H9 (cell line): ENCODE results near the gene MYO7B. TPM values are rescaled to one million over a fixed set of nuclear protein-coding genes. Genes with fewer than 3 reads are reported as not detected.

Source experiments
- DNase-seq: peaks from one replicate; pipeline ENCODE4 v3.0.0-alpha.2; 2017
- H2AFZ ChIP-seq: one replicate; pipeline ENCODE4 v1.6.1; 2013; ENCODE audit warnings: mild to moderate bottlenecking, low read length, control low read depth, moderate library complexity
- H2AK5ac ChIP-seq: 2 replicates; pipeline ENCODE4 v1.6.1; 2013; ENCODE audit warnings: low read length, control low read depth, mixed read lengths; ENCODE audit not compliant: insufficient read length
- H2BK120ac ChIP-seq: one replicate; pipeline ENCODE4 v1.6.1; 2013; ENCODE audit warnings: low read depth, mild to moderate bottlenecking, low read length, control low read depth, inconsistent platforms; ENCODE audit not compliant: poor library complexity, severe bottlenecking
- H2BK12ac ChIP-seq: 2 replicates; pipeline ENCODE4 v1.6.1; 2013; ENCODE audit warnings: low read length, control low read depth, mixed read lengths, low read depth; ENCODE audit not compliant: insufficient read length
- H2BK15ac ChIP-seq: 2 replicates; pipeline ENCODE4 v1.6.1; 2013; ENCODE audit warnings: low read depth, low read length, control low read depth
- H2BK20ac ChIP-seq: one replicate; pipeline ENCODE4 v1.6.1; 2013; ENCODE audit warnings: low read depth, mild to moderate bottlenecking, low read length, control low read depth, inconsistent platforms; ENCODE audit not compliant: poor library complexity, severe bottlenecking
- H2BK5ac ChIP-seq: 2 replicates; pipeline ENCODE4 v1.6.1; 2013; ENCODE audit warnings: low read length, control low read depth, mixed read lengths; ENCODE audit not compliant: insufficient read length
- H3K14ac ChIP-seq: 2 replicates; pipeline ENCODE4 v1.6.1; 2013; ENCODE audit warnings: low read length, control low read depth; ENCODE audit not compliant: insufficient read depth
- H3K18ac ChIP-seq: 2 replicates; pipeline ENCODE4 v1.6.1; 2013; ENCODE audit warnings: low read depth, mild to moderate bottlenecking, mixed read lengths, low read length, control low read depth; ENCODE audit not compliant: insufficient read length
- H3K23ac ChIP-seq: 2 replicates; pipeline ENCODE4 v1.6.1; 2013; ENCODE audit warnings: low read length, control low read depth, mixed read lengths, low read depth; ENCODE audit not compliant: insufficient read length
- H3K23me2 ChIP-seq: 2 replicates; pipeline ENCODE4 v1.6.1; 2013; ENCODE audit warnings: low read depth, mild to moderate bottlenecking, mixed read lengths, low read length, control low read depth; ENCODE audit not compliant: insufficient read length, poor library complexity, severe bottlenecking
- H3K27ac ChIP-seq: 2 replicates; pipeline ENCODE4 v1.5.1; 2013; ENCODE audit warnings: low read length, control low read depth, mixed read lengths, low read depth; ENCODE audit not compliant: insufficient read length
- H3K27me3 ChIP-seq: 2 replicates; pipeline ENCODE4 v1.6.1; 2013; ENCODE audit warnings: low read length, control low read depth, inconsistent platforms; ENCODE audit not compliant: insufficient read depth
- H3K4ac ChIP-seq: 2 replicates; pipeline ENCODE4 v1.6.1; 2013; ENCODE audit warnings: low read depth, mild to moderate bottlenecking, control low read depth, inconsistent platforms, low read length, moderate library complexity
- H3K4me1 ChIP-seq: 2 replicates; pipeline ENCODE4 v1.6.1; 2013; ENCODE audit warnings: low read length, control low read depth, inconsistent platforms; ENCODE audit not compliant: insufficient read depth
- H3K4me2 ChIP-seq: 2 replicates; pipeline ENCODE4 v1.6.1; 2013; ENCODE audit warnings: low read length, control low read depth, mixed read lengths; ENCODE audit not compliant: insufficient read length, insufficient read depth
- H3K56ac ChIP-seq: 2 replicates; pipeline ENCODE4 v1.6.1; 2013; ENCODE audit warnings: low read depth, mild to moderate bottlenecking, mixed read lengths, low read length, control low read depth; ENCODE audit not compliant: insufficient read length
- H3K79me1 ChIP-seq: 2 replicates; pipeline ENCODE4 v1.6.1; 2013; ENCODE audit warnings: low read depth, mild to moderate bottlenecking, moderate library complexity, low read length, control low read depth, inconsistent platforms; ENCODE audit not compliant: insufficient read depth, poor library complexity, severe bottlenecking
- H3K79me2 ChIP-seq: 2 replicates; pipeline ENCODE4 v1.6.1; 2013; ENCODE audit warnings: low read length, control low read depth, inconsistent platforms; ENCODE audit not compliant: insufficient read depth
- H3K9ac ChIP-seq: 2 replicates; pipeline ENCODE4 v1.6.1; 2013; ENCODE audit warnings: low read length, control low read depth, mixed read lengths; ENCODE audit not compliant: insufficient read length; ENCODE audit errors: extremely low read depth
- H3K9me3 ChIP-seq: one replicate; pipeline ENCODE4 v1.6.1; 2013; ENCODE audit warnings: low read depth, low read length, inconsistent platforms; ENCODE audit not compliant: control insufficient read depth
- H3T11ph ChIP-seq: one replicate; pipeline ENCODE4 v1.6.1; 2013; ENCODE audit warnings: mild to moderate bottlenecking, low read length, control low read depth, inconsistent platforms
- H4K20me1 ChIP-seq: one replicate; pipeline ENCODE4 v1.6.1; 2013; ENCODE audit not compliant: control insufficient read depth, insufficient read length, insufficient read depth
- H4K5ac ChIP-seq: 2 replicates; pipeline ENCODE4 v1.6.1; 2013; ENCODE audit warnings: low read depth, mild to moderate bottlenecking, mixed read lengths, low read length, control low read depth; ENCODE audit not compliant: insufficient read length
- H4K8ac ChIP-seq: replicated peaks from 2 replicates; pipeline ENCODE4 v1.6.1; 2013; ENCODE audit warnings: low read length, control low read depth, mixed read lengths, low read depth; ENCODE audit not compliant: insufficient read length
- H4K91ac ChIP-seq: 2 replicates; pipeline ENCODE4 v1.6.1; 2013; ENCODE audit warnings: low read depth, mild to moderate bottlenecking, moderate library complexity, mixed read lengths, low read length, control low read depth; ENCODE audit not compliant: insufficient read length
- H3K27ac Mint-ChIP-seq, 3 experiments: 2 replicates in 2 of 3; 3 replicates in 1 of 3; pipeline ENCODE4 v1.8.0; 2020 to 2021; ENCODE audit warnings: mixed read lengths in 3 of 3, mild to moderate bottlenecking in 1 of 3, moderate library complexity in 1 of 3
- H3K27me3 Mint-ChIP-seq: 2 replicates; pipeline ENCODE4 v1.8.0; 2021; ENCODE audit warnings: low read depth, mild to moderate bottlenecking, moderate library complexity, mixed read lengths
- H3K36me3 Mint-ChIP-seq, 3 experiments: 2 replicates in 2 of 3; 3 replicates in 1 of 3; pipeline ENCODE4 v1.8.0; 2020 to 2021; ENCODE audit warnings: low read depth in 3 of 3, mixed read lengths in 3 of 3; ENCODE audit not compliant: insufficient read depth in 1 of 3
- H3K4me1 Mint-ChIP-seq, 2 experiments: 2 replicates each; pipeline ENCODE4 v1.8.0; 2020; ENCODE audit warnings: mixed read lengths in 2 of 2
- H3K4me3 Mint-ChIP-seq, 2 experiments: 2 replicates in 1 of 2; 3 replicates in 1 of 2; pipeline ENCODE4 v1.8.0; 2020 to 2021; ENCODE audit warnings: mild to moderate bottlenecking in 2 of 2, mixed read lengths in 2 of 2, moderate library complexity in 1 of 2
- H3K9me3 Mint-ChIP-seq, 2 experiments: 2 replicates in 1 of 2; 3 replicates in 1 of 2; pipeline ENCODE4 v1.8.0; 2020; ENCODE audit warnings: mild to moderate bottlenecking in 2 of 2, mixed read lengths in 2 of 2, moderate library complexity in 1 of 2
- WGBS: extraction: QIAGEN DNeasy Blood & Tissue Kit; methylation state at CpG from one replicate; pipeline ENCODE4 v1.1.7; 2013; ENCODE audit warnings: missing lambda C conversion rate, low lambda C conversion rate, mixed read lengths; ENCODE audit not compliant: insufficient read length; ENCODE audit errors: extremely low coverage; 5-methylcytosine and 5-hydroxymethylcytosine counted together
- total RNA-seq: library from RNA; stranded (reverse); gene quantifications from 2 replicates; pipeline ENCODE4 v1.2.1, GENCODE V29; 2021
- TF ChIP-seq, protein P1 (sequence below): fragments of 200-600 bp; sonication (generic); conservative IDR thresholded peaks from 3 replicates; pipeline ENCODE4 v1.8.0; 2021; ENCODE audit warnings: antibody characterized with exemption, mild to moderate bottlenecking

The MYO7B gene
- total RNA-seq, 1 experiment from 2014 or later, result not detected

DNA sequence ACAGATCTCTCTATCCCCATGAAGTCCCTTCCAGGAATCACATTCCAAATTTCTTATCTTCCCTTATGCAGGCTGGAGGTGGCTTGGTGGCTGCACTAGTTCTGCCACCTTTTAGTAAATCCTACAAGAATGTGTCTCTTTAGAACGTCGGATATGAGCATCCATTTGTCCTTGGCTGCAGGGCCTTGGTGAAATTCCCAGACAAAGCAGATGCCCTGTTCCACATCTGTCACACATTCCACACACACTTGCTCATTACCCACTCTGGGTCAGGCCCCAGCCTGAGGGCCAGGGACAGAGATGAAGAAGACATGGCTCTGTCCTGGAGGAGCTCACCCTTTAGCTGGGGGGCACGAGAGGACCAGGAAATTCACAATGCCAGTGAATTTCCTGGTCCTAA is 79.2 kb downstream of the MYO7B start:
- DNase-seq, result no peak

More for the DNA sequence above, 79.2 kb downstream of the MYO7B start:
- TF ChIP-seq, protein P1, sequence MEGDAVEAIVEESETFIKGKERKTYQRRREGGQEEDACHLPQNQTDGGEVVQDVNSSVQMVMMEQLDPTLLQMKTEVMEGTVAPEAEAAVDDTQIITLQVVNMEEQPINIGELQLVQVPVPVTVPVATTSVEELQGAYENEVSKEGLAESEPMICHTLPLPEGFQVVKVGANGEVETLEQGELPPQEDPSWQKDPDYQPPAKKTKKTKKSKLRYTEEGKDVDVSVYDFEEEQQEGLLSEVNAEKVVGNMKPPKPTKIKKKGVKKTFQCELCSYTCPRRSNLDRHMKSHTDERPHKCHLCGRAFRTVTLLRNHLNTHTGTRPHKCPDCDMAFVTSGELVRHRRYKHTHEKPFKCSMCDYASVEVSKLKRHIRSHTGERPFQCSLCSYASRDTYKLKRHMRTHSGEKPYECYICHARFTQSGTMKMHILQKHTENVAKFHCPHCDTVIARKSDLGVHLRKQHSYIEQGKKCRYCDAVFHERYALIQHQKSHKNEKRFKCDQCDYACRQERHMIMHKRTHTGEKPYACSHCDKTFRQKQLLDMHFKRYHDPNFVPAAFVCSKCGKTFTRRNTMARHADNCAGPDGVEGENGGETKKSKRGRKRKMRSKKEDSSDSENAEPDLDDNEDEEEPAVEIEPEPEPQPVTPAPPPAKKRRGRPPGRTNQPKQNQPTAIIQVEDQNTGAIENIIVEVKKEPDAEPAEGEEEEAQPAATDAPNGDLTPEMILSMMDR, result no peak
- Histone ChIP-seq H3K4ac (no peak overlapping the region), H2BK15ac (no peak overlapping the region), H2AK5ac (no peak overlapping the region), H3K9me3 (peaks cover 5% of the 10 kb centered on the region), H3K56ac (no peak overlapping the region), H3K14ac (no peak overlapping the region), H2BK5ac (no peak overlapping the region), H3K9ac (no peak overlapping the region), H4K8ac (no peak overlapping the region), H3K4me1 (no peaks in the 10 kb centered on the region), H3K79me1 (no peaks in the 10 kb centered on the region), H3K4me2 (no peak overlapping the region), H2BK120ac (no peak overlapping the region), H4K20me1 (no peaks in the 10 kb centered on the region), H3K27me3 (no peaks in the 10 kb centered on the region), H2BK12ac (no peak overlapping the region), H3K27ac (no peak overlapping the region), H4K91ac (no peak overlapping the region), H3K23ac (no peak overlapping the region), H3K23me2 (no peaks in the 10 kb centered on the region), H3K79me2 (no peaks in the 10 kb centered on the region), H2AFZ (no peak overlapping the region), H2BK20ac (no peak overlapping the region), H3T11ph (no peak overlapping the region), H4K5ac (no peak overlapping the region), H3K18ac (no peak overlapping the region)
- H3K9me3 Mint-ChIP-seq, result peaks cover 6 to 10% of the 10 kb centered on the region in 2 experiments; a peak in 4 of 5 replicates
- no CpG with 5 or more reads among the region's 3 CpGs for WGBS
- H3K27me3 Mint-ChIP-seq, result peaks cover 11% of the 10 kb centered on the region
- H3K4me1 Mint-ChIP-seq, result no peaks in the 10 kb centered on the region
- H3K36me3 Mint-ChIP-seq, result no peaks in the 10 kb centered on the region; a peak in 1 of 7 replicates
- H3K27ac Mint-ChIP-seq, result no peak overlapping the region
- no peak overlapping the region for H3K4me3 Mint-ChIP-seq
